LHCN-M2 (cell line): ENCODE data around the gene GPC6. TPM values are rescaled to one million over a fixed set of nuclear protein-coding genes. Genes with fewer than 3 reads are reported as not detected.
A peak's percentile ranks its signal among the peaks of the same experiment; 100 is the strongest.

ENCODE experiments used
- DNase-seq: peaks from one replicate; pipeline ENCODE4 v3.0.0-alpha.2; 2012; ENCODE audit warnings: low read depth
- total RNA-seq: library from RNA; depleted of rRNA; stranded (reverse); fragments of >200 nt; gene quantifications from 2 replicates; pipeline ENCODE4 v1.2.3, GENCODE V29; 2014

The GPC6 gene
- total RNA-seq, 1 experiment from 2014 or later = 17.0 TPM

DNA sequence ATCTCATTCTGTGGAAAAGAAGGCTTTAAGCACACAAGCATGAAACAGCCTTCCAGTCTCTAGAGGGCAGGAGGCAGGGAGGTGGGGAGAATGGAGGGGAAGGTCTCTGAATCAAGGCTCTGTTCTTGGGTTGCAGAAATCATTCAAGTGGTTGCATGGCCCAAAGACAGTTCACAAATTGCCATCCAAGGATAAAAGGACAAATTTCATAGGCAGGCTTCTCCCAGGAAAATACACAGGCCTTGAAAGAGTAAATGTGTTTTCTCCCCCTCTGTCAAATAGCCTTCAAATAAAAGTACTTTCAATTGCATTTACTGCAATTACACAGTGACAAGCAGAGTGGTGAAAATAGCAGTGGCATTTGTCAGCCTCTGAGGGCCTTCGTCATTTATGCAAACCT, 802.0 kb downstream of the GPC6 start:
- no peak for DNase-seq

DNA sequence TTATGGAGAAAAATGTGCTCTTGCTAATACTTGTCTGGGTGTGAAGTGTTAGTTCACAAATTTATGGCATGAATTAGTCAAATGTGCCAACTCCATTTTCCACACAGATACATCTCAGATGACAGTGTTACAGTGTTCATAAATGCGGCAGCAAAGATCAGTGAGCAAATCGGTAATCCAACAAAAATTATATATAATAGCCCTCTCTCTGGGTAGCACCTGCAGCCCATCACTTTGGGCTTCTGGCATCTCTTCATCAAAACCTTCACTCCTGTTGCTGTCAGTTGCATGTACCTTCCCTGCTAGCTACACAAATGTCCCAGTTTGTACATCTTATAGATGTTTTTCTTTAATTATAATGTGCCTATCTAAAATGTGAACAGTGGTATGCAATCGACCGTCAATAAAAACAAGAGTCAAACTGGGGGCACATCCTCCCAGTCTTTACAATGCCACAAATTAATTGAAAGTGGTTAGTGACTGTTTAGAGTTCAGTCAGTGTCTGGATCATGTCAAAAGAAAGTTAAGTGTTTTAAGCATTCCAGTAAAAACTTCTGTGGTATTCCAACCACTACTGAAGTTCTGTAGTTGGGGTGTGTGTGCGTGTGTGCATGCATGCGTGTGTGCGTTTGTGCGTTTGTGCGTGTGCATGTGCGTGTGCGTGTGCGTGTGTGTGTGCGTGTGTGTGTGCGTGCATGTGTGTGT, 804.0 kb downstream of the GPC6 start:
- DNase-seq = no peak

DNA sequence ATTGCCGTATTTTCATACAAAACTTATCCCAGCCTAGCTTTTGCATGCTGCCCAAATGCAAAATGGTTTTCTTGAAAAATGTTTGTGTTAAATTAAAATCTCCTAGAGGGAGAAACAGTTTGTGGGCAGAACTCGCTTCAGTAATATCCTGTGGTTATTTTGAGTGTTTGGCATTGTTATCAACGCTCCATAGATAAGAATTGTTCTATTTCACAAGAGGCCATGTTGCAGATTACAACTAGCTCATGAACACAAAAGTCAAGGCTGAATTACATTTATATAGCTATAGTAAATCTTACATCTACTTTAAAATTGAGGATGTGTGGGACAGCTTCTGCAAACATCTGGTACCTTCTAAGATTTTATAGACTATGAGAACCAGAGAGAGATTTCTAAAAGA, 805.0 kb downstream of the GPC6 start:
- no peak for DNase-seq

DNA sequence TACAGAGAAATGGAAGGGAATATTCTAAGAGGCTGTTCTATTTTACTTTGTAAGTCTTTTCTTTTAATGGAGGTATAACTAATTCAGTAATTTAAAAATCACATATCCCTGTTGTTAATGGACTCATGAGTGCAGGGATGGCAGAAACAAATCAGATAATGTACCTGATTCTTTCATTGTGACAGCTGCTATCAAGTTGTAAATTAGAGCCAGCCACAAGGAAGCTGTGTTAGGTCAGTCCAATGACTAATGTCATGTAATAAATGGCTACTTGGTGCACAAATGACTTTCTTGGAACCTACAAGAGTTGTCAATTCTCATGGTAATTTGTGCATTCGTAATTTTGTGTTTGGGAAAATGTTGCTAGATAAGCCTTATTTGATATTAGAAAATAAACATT, 806.5 kb downstream of the GPC6 start:
- DNase-seq = no peak

DNA sequence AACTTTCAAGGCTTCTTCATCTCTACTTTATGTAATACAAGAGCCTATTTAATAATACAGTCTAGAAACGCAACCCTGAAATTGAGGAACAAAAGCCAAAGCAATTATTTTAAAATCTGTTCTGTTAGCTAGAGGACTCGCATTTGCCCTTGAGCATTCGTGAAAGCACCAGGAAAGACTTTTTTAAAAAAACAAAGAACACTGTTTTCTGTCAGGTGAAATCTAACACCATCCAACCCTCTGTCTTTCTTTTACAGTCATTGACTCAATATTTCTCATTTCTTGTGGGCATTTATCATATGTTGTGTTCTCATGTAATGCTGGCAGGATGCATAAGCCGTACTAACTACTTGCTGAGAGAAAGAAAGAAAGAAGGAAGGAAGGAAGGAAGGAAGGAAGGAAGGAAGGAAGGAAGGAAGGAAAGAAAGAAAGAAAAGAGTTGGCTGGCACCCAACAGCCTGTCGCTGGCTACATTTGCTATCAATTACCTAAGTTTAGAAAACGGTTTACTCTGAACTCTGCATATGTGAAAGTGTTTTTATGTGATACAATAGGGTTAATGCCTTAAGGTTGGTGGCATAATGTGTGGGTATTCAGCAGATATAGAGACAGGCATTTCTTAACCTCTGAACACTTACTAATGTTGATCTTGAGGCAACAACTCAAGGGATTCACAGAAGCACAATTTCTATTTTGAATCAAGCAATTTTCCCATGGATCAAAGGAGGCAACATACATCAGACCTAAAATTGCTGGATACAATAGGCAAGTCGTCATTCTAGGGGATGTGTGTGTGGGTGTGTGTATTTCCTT, 807.4 kb downstream of the GPC6 start:
- DNase-seq = peak; percentile 26

DNA sequence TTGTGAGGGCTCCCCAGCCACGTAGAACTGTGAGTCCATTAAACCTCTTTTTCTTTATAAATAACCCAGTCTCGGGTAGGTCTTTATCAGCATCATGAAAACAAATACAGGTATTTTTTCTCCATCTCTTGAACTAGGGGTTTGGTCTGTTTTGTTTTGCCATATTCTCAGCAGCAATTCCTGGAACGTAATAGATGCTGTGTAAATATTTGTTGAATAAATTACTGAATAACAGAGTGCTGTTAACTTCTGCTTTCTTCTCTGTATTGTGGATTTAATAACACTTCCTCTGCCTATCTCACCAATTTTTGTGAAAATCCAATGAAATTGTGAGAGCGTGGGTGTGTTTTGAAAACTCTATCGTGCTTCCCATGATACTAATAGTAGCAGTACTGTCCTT, 823.4 kb downstream of the GPC6 start:
- DNase-seq = no peak

DNA sequence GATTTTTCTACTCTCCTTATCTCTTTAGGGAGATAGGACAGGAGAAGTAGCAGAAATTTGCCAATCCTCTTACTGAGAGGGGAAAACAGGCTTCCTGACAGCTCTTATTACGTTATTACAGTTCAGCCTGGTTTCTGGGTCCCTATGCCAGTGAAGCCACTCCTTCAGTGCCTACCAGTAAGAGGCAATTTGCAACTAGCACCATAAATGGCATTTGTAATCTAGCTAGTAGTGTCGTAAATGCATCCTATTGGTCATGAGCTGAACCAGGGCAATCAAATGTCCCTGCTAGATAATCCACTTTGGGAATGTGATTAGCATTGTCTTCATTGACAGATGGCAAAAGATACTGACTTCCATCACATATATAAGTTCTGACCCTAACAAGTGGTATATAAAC, 824.1 kb downstream of the GPC6 start:
- no peak for DNase-seq

DNA sequence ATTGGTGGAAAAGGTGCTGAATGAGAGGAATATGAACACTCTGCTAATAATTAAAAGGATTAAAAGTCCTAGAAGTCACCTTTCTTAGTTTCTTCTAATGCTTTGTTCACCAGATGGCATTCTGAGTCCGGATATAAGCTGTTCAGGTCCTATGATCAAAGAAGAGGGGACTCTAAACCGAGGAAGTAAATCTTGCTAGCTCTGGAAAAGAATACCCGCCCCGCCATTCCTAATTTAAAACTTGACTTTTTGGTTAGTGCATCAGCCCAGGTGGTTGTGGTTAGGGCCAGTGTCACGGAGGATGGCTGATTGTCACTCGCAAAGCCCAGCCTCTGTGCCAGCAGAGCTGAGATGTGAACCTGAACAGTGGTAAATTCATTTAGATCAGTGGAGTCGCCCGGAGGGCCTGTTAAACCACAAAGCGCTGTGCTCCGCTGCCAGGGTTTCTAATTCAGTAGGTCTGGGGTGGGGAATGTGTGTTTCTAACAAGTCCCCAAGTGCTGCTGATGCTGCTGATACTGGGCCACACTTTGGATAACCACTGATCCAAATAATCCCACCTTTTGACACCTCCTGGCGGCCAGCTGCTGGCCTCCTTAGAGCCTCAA, 827.5 kb downstream of the GPC6 start:
- DNase-seq = no peak

DNA sequence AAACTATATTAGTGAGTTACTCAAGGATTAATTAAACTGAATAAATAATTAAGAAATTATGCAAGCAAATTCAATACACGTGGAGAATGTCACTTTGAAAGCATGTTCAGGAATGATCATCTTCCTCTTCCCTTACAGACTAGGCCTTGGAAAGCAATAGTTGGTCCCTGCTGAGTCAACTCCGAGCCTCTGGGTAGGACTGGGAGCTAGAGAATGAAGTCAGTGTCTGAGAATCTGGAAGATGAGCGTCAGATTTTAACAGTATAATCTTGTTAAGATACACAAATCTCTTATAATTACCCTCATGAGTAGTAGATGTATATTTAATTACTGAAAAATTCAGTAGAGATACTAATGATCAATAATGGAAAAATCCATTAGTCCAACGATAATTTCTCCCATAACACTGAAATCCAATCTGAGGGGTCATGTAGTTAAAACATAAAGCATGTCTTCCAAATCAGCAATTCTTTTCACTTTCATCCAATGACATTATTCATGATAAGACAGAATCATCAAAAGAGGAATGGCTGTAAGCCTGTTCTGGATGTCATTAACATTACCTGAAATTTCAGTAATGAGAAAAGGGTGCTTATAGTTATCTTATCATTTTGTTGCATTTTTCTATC, 829.9 kb downstream of the GPC6 start:
- DNase-seq = no peak

DNA sequence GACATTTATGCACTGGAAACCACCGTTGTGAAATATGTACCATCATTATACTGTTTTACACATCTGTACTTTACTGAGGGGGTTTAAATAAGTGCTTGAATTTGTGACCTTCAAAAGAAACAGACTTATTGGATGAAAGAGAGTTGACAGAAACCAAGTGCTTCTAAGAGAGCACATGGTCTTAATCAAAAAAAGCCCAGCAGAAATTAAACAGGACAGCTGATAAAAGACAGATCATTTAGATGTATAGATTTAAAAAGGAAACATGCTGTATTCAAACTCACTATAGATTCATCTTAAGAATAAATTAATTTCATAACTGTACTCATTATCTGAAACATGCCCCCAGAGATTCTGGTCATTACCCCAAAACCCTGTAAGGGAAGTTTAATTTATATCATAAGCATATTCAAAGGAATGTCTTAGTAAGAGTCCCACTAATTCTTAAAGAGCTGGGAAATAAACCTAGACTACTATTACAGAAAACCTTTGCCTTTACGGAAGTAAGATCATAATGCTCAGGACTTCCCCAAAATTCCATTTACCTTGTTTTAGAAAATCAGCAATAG, 831.1 kb downstream of the GPC6 start:
- DNase-seq = no peak

DNA sequence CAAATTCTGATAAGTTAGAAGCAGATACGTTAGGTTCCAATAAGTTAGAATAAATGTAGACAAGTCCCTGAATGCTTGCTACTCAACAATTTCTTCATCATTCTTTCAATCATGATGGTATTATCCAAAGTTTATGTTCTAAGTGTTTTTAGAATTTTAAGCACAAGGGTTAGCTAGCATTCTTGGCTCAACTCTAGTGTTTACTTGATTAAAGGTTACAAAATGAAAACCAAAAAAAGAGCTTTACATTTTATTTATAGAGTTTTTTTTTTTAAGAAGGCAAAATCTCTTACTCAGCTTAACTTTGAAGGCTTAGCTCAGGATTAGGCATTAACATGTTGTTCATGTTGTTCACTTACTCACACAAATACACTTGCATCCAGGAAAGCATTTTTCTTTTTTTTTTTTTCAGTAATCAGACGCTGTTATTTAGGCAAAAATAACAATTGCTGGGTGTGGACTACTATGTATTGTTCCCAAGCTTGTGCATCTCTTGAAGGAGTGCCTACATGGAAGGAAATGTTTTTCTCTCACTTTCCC, 832.3 kb downstream of the GPC6 start:
- DNase-seq = no peak

DNA sequence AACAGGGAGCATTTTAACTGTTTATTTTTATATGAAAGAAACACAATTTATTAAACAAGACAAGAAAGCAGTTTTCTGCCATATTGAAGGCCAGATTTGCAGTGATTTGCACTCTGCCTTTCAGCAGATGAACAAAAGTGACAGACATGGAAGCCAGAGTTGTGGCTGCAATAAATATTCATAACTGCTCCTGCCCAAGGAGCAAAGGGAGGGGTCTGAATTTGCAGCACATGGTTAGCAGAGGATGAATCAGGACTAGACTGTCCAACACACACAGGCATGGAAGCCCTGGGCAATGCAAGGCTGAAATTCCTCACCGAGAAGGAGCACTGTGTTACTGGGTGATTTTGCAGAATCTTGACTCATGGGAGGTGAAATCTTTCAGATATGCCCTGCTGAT, 834.7 kb downstream of the GPC6 start:
- DNase-seq = peak; percentile 37

DNA sequence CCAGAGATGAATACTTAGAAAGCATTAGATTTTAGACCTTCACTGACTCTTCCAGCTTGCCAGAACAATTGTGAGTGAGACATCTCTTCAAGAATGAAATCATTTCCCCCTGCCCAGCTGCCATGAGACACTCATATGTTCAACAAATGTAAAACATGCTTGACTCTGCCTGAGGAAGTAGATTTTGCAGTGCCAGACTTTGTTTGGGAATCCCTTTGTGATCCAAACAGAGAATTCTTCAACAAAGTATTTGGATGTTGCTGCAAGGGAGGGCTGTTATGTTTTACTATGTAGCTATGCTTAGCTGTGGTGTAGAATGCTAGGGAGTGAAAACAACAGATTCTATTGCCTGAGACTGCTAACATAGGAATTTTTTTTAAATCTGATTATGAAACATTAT, 836.5 kb downstream of the GPC6 start:
- DNase-seq = peak; percentile 66

DNA sequence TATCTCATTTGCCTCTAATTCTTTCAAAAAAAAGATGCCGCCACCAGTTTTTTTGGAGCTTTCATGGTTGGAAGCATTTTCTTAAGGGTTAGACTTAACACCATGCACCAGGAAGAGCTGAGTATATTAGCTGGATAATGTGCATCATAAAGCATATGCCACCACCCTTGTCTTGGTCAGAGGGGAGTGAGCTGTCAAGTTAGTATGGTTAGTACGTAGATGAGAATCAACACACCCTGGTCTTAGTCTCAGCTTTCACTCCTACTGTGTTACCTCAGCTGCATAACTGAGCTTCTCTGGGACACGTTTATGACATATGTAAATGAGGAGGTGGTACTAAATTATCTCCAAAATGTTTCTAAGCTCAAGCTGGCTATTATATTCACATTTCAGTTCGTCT, 837.2 kb downstream of the GPC6 start:
- DNase-seq = no peak

DNA sequence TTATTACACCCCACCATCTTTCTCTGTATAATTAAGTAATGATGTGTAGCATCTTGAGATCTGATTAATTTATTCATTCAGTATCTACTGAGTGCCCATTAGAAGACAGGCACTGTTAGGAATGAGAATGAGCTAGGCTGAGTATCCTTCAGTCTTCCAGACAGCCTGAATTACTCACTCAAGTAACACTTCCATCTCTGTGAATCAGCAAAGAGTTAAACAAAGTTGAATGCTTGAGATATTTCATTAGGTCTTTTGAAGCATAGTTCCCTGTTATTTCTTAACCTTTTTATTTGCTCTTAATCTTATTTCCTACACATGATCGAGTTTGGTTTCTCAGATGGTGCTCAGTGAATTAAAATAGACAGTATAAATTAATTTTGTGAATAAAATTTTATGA, 839.1 kb downstream of the GPC6 start:
- DNase-seq = no peak

DNA sequence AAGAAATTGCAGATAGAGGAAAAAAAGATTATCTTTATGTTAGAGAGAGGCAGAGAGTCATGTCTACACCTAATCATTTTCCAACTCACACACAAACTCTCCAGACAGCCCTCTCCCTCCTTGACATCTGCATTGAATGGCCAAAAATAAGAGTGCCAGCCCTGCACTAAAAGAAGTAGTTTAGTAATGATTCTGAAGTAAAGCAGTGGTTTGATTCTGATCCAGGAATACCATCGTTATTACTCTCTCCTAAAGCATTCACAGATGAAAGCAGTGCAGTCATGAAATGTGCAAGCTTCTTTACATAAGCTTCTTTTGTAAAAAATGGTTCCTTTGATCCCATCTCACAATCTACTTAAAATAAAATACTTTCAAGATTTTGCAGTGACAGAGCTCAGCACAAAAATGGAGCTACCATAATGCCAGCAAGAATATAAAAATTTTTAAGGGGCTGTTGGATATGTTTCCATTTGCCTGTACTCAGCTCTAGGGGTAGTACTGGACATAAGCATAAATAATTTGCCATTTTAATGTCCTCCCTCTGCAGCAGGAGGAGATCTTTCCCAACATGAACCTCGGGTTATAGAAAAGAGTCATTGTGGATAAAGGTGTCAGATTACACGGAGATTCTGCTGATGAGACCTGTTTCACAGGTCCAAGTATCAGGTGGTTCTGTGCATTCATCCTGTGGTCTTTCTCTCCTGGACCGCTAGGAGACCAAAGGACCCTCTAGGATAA, 846.6 kb downstream of the GPC6 start:
- DNase-seq = peak; percentile 77

DNA sequence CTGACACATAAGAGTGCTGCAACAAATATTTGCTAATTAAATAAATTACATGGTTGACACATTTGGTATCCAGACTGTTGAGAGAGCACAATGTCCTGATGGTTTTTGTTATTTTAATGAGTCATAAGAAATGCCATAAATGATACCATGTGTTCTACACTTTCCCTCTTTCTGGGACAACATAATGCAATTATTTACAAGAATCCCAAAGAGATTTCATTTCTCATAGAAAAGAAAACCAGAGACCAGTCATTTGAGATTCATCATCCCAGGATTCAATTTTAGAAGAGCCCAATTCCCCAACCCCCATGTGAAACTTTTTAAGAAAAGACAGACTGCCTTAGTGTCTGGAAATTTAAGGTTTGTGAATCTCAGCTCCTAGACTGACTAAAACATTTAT, 853.3 kb downstream of the GPC6 start:
- peak; percentile 91 for DNase-seq

DNA sequence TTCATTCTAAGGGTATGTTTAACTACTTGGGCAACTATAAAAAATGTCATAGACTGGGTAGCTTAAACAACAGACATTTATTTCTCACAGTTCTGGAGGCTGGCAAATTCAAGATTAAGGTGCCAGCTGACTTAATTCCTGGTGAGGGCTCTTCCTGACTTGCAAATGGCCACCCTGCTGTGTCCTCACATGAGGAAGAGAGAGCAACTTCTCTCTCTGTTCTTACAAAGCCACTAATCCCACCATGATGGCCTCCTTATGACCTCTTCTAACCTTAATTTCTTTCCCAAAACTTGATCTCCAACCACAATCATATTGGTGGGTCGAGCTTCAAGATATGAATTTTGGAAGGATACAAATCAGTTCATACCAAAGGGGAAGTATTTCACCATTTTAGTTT, 853.9 kb downstream of the GPC6 start:
- peak; percentile 20 for DNase-seq

DNA sequence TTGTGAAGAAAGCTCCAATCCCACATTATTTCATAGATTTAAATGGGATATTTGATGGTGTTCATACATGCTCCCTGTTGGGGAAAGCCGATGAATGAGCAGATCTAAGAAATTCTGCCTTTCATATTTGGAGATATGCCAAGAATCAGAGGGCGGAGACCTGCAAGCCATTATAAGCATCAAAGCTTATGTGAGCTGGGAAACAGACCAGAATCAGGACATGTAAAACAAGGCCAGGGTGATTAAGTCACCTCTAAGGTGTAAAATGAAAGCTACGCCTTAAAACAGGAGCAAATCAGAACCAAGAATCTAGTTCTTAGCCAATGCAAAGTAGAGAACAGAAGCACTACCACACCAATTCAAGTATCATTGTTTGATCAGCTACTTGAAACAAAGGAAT, 860.5 kb downstream of the GPC6 start:
- no peak for DNase-seq

DNA sequence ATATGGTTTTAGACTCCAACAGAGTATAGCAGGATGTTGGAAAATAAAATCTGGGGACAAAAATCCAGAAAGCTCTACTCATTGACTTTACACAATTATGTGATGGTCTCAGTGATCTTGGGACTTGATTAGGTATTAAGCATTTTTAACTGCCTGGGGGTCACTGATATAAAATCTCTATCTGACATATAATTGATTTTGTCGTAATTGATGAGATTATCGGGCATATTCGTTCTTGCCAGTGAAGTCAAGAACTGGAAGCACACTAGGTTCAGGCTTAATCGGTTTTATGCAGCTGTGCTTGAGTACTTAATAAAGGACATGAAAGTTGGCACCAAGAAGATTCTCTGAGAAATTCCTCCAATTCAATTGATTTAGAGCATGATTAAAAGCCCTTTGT, 862.1 kb downstream of the GPC6 start:
- no peak for DNase-seq
